Stimulated activated CD4-positive, alpha-beta T cell treated with anti-CD3 and anti-CD28 coated beads, Interleukin-4, amount 100 ng/mL, for 4 hours (primary cell): Measurements from ENCODE around the gene ADK.
"Not testable (repeated sequence)": the region's sequence is repeated elsewhere in the genome, so short reads cannot be mapped to it uniquely, and the experiment has no call there.

ENCODE experiments used
- DNase-seq, 2 experiments: peaks; one replicate each; pipeline ENCODE4 v3.0.0-alpha.2; 2020

Gene ADK

GRCh38 chr10:74307061-74307651, 156.1 kb downstream of the ADK start:
- DNase-seq = no peak

- DNase-seq = no peak
Measured at GRCh38 chr10:74310652-74311257, 159.7 kb downstream of the ADK start.

GRCh38 chr10:74314166-74314565, 163.1 kb downstream of the ADK start:
- no peak for DNase-seq

GRCh38 chr10:74320026-74320425, 169.0 kb downstream of the ADK start:
- no peak for DNase-seq

- no peak for DNase-seq
Measured at GRCh38 chr10:74320717-74321116, 169.7 kb downstream of the ADK start.

GRCh38 chr10:74322141-74322540, 171.1 kb downstream of the ADK start:
- DNase-seq = no peak

GRCh38 chr10:74322565-74322964, 171.5 kb downstream of the ADK start:
- no peak for DNase-seq

- DNase-seq = no peak
Measured at GRCh38 chr10:74328388-74328787, 177.4 kb downstream of the ADK start.

GRCh38 chr10:74329873-74330272, 178.9 kb downstream of the ADK start:
- no peak for DNase-seq

GRCh38 chr10:74330646-74331045, 179.6 kb downstream of the ADK start:
- DNase-seq = no peak

- DNase-seq = no peak
Measured at GRCh38 chr10:74332398-74332797, 181.4 kb downstream of the ADK start.

GRCh38 chr10:74333174-74333573, 182.2 kb downstream of the ADK start:
- DNase-seq = no peak

GRCh38 chr10:74334221-74334620, 183.2 kb downstream of the ADK start:
- DNase-seq = no peak

GRCh38 chr10:74335501-74335900, 184.5 kb downstream of the ADK start:
- DNase-seq = no peak

GRCh38 chr10:74337330-74338016, 186.5 kb downstream of the ADK start:
- DNase-seq = no peak

GRCh38 chr10:74342991-74343390, 192.0 kb downstream of the ADK start:
- no peak for DNase-seq

GRCh38 chr10:74343804-74344203, 192.8 kb downstream of the ADK start:
- no peak for DNase-seq

- no peak for DNase-seq
Measured at GRCh38 chr10:74344306-74344705, 193.3 kb downstream of the ADK start.

- no peak for DNase-seq
Measured at GRCh38 chr10:74347522-74347921, 196.5 kb downstream of the ADK start.

- DNase-seq = not testable (repeated sequence)
Measured at GRCh38 chr10:74353021-74353420, 202.0 kb downstream of the ADK start.

- no peak for DNase-seq
Measured at GRCh38 chr10:74361678-74362077, 210.7 kb downstream of the ADK start.

- no peak for DNase-seq
Measured at GRCh38 chr10:74363727-74364126, 212.7 kb downstream of the ADK start.

GRCh38 chr10:74365109-74365508, 214.1 kb downstream of the ADK start:
- DNase-seq = no peak

GRCh38 chr10:74371696-74372095, 220.7 kb downstream of the ADK start:
- DNase-seq = no peak

- no peak for DNase-seq
Measured at GRCh38 chr10:74373059-74373458, 222.0 kb downstream of the ADK start.
